ENCODE data around the gene SPRYD7.
A peak's percentile ranks its signal among the peaks of the same experiment; 100 is the strongest.

SPRYD7 gene

DNA sequence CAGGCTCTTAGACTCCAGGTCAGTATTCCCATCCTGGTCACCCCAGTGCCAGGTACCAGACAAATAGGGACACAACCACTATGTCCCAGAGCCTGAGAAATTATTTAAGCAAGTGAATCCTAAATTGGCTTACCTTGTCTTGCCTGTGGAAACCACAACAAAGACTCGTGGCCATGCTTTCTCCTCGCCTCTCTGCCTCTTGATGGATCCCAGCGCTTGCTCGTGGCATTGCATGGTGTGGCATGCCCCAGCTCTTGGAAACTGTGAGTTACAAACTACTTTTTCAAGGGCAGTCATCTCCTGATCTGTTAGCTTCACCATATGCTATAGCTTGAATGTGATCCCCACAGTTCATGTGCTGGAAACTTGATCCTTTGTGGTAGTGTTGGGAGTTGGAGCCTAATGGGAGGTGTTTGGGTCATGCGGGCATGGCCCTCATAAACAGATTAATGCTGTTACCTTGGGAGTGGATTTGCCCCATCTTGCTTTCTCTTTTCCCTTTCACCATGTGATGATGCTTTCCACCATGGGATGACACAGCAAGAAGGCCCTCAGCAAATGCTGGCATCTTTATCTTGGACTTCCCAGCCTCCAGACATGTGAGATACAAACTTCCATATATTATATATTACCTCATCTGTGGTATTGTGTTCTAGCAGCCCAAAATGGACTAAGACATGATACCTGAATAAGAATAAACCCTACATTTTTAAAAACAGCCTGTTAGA, 31.2 kb downstream of the SPRYD7 start:
- peak in 1 of 2 experiments; percentile 47 for DNase-seq
- no peak for TF ChIP-seq POLR2A (IDR thresholded peaks at IDR 0.05; ENCODE audit: low read length)

GRCh38 chr13:49898792-49899191, 37.3 kb downstream of the SPRYD7 start:
- TF ChIP-seq POLR2A (IDR thresholded peaks at IDR 0.05; ENCODE audit: low read length) (no peak), GATA1 (IDR thresholded peaks at IDR 0.05; ENCODE audit: low read depth, low read length) (no peak)
- DNase-seq: no peak

DNA sequence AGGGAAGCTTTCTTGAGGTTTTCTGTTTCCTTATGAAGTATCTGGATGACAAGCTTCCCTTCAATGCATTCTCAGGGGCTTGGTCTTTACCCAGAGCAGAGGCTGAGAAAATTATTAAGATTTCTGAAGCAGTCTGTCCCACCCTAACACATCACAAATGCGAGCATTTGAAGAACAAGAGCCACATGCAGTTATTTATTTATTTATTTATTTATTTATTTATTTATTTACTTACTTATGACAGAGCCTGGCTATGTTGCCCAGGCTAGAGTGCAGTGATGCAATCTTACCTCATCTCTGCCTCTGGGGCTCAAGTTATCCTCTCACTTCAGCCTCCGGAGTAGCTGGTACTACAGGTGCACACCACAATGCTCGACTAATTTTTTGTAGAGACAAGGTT, 38.4 kb downstream of the SPRYD7 start:
- no peak for TF ChIP-seq POLR2A (IDR thresholded peaks at IDR 0.05; ENCODE audit: low read length)
- TF ChIP-seq GATA1 (IDR thresholded peaks at IDR 0.05; ENCODE audit: low read depth, low read length): no peak
- DNase-seq: no peak

- DNase-seq: no peak
- TF ChIP-seq GATA1 (IDR thresholded peaks at IDR 0.05; ENCODE audit: low read depth, low read length) (no peak), POLR2A (IDR thresholded peaks at IDR 0.05; ENCODE audit: low read length) (no peak)
Observed at GRCh38 chr13:49895826-49896225, 40.3 kb downstream of the SPRYD7 start.

- TF ChIP-seq GATA1 (IDR thresholded peaks at IDR 0.05; ENCODE audit: low read depth, low read length): no peak
- TF ChIP-seq POLR2A (IDR thresholded peaks at IDR 0.05; ENCODE audit: low read length): no peak
- DNase-seq: no peak
Observed at GRCh38 chr13:49893591-49893990, 42.5 kb downstream of the SPRYD7 start.

DNA sequence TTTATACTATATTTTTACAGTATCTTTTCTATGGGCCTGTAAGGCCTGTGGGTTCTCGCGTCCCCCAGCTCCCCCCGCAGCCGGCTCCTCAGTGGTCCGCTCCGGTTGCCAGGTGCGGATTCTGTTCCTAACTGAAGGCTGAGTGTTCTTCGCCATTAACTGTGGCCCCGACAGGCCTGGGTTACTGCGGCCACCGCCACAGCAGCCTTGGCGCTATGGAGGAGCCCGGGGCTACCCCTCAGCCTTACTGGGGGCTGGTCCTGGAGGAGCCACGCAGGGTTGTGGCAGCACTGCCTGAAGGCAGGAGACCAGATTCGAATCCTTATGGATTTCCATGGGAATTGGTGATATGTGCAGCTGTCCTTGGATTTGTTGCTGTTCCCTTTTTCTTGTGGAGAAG, 45.8 kb downstream of the SPRYD7 start:
- DNase-seq: no peak
- TF ChIP-seq GATA1 (IDR thresholded peaks at IDR 0.05; ENCODE audit: low read depth, low read length): no peak
- TF ChIP-seq POLR2A (IDR thresholded peaks at IDR 0.05; ENCODE audit: low read length): no peak

GRCh38 chr13:49878682-49879081, 57.5 kb downstream of the SPRYD7 start:
- no peak for TF ChIP-seq POLR2A (IDR thresholded peaks at IDR 0.05; ENCODE audit: low read length)
- no peak for TF ChIP-seq GATA1 (IDR thresholded peaks at IDR 0.05; ENCODE audit: low read depth, low read length)
- no peak for DNase-seq

- no peak for TF ChIP-seq POLR2A (IDR thresholded peaks at IDR 0.05; ENCODE audit: low read length)
- no peak for TF ChIP-seq GATA1 (IDR thresholded peaks at IDR 0.05; ENCODE audit: low read depth, low read length)
- DNase-seq: peak; percentile 22 to 24
Observed at GRCh38 chr13:49877629-49878218, 58.4 kb downstream of the SPRYD7 start.

- DNase-seq: no peak
- no peak for TF ChIP-seq GATA1 (IDR thresholded peaks at IDR 0.05; ENCODE audit: low read depth, low read length)
- TF ChIP-seq POLR2A (IDR thresholded peaks at IDR 0.05; ENCODE audit: low read length): no peak
Observed at GRCh38 chr13:49874430-49874829, 61.7 kb downstream of the SPRYD7 start.

DNA sequence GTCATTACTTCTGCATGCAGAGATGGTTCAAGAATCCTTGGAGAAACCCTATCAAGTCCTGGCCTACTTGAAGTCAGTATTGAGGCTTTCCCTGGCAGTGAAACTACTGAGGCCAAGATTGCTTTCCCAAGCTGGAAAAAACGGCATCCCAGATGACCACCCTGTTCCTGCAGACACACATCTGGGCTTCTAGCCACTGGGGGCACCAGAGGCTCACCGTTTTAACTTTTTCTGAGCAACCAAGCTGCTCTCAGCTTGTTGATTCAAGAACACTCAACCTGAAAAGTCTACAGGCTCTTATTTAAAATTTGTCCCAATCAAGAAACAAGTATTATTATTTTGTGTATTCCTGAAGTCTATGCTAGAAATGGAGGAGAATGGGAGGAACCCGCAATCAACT, 66.6 kb downstream of the SPRYD7 start:
- peak; percentile 6 to 28 for DNase-seq
- no peak for TF ChIP-seq GATA1 (IDR thresholded peaks at IDR 0.05; ENCODE audit: low read depth, low read length)
- TF ChIP-seq POLR2A (IDR thresholded peaks at IDR 0.05; ENCODE audit: low read length): no peak

DNA sequence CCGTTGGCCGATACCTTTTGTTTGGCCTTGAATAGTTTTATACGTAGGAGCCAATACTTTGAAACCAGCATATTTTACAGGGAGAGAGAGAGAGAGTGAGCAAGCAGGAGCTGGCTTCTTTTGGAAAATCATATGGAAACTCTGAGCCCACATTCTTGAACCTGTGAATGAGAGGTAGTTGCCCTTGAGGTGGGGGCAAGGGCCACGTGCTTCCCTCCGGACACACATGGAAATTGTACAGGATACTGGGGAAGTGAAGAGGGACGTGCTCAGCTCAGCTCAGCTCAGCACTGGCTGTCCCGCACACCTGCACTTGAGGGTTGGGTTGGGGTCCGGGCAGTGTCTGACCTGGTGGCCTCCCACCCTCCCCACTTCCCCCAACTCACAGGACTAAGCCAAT, 68.3 kb downstream of the SPRYD7 start:
- TF ChIP-seq POLR2A (IDR thresholded peaks at IDR 0.05; ENCODE audit: low read length) (no peak), GATA1 (IDR thresholded peaks at IDR 0.05; ENCODE audit: low read depth, low read length) (no peak)
- no peak for DNase-seq

DNA sequence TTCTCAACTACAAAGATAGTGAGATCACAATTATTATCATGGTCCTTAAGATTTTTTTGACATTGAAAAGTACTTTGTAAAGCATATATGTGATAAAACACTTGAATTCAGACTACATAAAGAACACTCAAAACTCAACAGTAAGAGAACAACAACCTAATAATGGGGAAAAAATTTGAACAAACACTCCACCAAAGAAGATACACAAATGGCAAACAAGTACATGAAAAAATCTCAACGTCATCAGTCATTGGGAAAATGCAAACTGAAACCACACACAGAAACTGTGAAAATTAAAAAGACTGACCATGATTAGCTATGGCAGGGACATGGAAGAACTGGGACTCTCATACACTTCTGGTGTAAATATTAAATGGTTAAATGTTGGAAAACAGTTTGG, 70.9 kb downstream of the SPRYD7 start:
- no peak for DNase-seq
- no peak for TF ChIP-seq POLR2A (IDR thresholded peaks at IDR 0.05; ENCODE audit: low read length)
- TF ChIP-seq GATA1 (IDR thresholded peaks at IDR 0.05; ENCODE audit: low read depth, low read length): no peak

- DNase-seq: no peak
- TF ChIP-seq POLR2A (IDR thresholded peaks at IDR 0.05; ENCODE audit: low read length) (no peak), GATA1 (IDR thresholded peaks at IDR 0.05; ENCODE audit: low read depth, low read length) (no peak)
Observed at GRCh38 chr13:49864509-49864908, 71.6 kb downstream of the SPRYD7 start.
